ENCODE measurements around the gene CD302.
A peak's percentile ranks its signal among the peaks of the same experiment; 100 is the strongest.
"Not testable (repeated sequence)": the region's sequence is repeated elsewhere in the genome, so short reads cannot be mapped to it uniquely, and the experiment has no call there.

CD302 gene

DNA sequence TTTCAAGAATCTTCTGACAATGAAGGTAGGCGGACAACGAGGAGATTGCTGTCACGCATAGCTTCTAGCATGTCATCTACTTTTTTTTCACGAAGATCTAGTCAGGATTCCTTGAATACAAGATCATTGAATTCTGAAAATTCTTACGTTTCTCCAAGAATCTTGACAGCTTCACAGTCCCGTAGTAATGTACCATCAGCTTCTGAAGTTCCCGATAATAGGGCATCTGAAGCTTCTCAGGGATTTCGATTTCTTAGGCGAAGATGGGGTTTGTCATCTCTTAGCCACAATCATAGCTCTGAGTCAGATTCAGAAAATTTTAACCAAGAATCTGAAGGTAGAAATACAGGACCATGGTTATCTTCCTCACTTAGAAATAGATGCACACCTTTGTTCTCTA, 49.9 kb downstream of the CD302 start:
- DNase-seq (ENCODE audit: low spot score), result no peak

DNA sequence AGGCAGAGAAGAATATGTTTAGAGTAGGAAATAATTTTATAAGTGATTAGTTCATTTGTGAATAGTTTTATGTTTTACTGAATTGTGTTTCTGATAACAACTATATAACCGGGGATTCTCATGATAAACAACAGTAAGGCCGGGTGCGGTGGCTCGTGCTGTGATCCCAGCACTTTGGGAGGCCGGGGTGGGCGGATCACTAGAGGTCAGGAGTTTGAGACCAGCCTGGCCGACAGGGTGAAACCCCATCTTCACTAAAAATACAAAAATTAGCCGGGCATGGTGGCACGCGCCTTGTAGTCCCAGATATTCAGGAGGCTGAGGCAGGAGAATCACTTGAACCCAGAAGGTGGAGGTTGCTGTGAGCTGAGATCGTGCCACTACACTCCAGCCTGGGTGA, 52.8 kb downstream of the CD302 start:
- DNase-seq (ENCODE audit: low spot score), result not testable (repeated sequence)

GRCh38 chr2:159744363-159744762, 53.6 kb downstream of the CD302 start:
- DNase-seq (ENCODE audit: low spot score), result peak; percentile 76

DNA sequence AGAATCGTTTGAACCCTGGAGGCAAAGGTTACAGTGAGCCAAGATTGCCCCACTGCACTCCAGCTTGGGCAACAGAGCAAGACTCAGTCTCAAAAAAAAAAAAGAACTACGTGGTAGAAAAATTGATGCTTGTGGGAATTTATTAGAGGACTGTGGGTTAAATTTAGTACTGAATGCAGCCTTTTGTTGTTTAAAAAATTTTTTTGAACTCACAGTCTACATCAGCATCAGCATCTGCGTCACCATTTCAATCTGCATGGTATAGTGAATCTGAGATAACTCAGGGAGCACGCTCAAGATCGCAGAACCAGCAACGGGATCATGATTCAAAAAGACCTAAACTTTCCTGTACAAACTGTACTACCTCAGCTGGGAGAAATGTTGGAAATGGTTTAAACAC, 55.2 kb downstream of the CD302 start:
- DNase-seq (ENCODE audit: low spot score), result no peak

DNA sequence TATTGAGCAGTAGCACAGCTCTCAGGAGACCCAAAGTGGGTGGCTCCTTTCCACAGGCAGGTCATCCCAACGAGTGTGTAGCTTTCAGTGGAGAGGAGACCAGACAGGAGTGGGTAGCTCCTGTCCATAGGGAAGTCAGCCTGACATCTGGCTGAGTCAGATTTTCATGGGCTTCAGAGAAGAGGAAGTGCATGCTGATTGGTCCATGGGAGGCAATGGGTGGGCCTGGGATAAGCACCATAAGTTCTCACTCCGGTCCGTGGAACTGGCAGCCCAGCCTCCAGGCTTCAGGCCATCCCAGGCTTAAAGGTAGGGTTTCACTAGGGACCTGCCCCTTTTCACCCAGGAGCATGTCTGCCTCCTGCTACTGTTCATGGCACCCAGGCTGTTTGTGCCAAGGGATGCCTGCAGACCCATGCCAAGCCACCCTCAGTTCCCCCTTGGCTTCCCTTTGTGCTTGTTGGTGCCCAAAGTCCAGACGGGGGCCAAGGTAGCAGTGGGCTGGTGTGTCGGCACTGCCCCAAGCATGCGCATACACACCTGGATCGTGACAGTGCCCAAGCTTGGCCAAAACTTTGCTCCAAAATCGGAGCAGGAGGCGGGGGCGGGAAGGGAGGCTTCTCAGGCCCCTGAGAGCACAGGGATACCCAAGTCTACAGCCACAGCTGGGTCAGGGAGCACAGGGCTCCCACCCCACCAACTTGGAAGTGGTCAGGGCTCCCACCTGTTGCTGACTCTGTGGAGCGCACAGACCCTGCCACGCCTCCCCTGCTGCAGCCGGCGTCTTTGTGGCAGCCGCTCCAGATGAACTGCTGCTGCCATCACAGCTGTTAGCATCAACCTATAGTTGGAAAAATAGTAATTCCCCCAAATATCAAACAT, 59.3 kb downstream of the CD302 start:
- peak; percentile 12 for DNase-seq (ENCODE audit: low spot score)

- no peak for DNase-seq (ENCODE audit: low spot score)
Observed at GRCh38 chr2:159737917-159738296, 60.1 kb downstream of the CD302 start.

DNA sequence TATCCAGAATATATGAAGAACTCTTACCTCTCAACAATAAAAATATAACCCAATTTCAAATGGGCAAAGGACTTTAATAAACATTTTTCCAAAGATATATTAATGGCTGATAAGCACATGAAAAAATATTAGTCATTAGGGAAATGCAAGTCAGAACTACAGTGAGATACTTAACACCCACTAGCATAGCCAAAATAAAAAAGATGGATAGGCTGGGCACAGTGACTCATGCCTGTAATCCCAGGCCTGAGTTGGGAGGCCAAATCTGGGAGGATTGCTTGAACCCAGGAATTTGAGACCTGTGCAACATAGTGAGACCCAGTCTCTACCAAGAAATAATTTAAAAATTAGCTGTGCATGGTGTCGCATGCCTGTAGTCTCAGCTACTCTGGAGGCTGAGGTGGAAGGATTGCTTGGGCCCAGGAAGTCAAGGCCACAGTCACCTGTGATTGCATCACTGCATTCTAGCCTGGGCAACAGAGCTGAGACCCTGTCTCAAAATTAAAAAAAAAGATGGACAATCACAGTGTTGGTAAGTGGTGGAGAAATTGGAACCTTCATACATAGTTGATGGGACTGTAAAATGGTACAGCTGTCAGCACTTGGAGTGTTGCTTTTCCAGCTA, 60.6 kb downstream of the CD302 start:
- DNase-seq (ENCODE audit: low spot score), result no peak

DNA sequence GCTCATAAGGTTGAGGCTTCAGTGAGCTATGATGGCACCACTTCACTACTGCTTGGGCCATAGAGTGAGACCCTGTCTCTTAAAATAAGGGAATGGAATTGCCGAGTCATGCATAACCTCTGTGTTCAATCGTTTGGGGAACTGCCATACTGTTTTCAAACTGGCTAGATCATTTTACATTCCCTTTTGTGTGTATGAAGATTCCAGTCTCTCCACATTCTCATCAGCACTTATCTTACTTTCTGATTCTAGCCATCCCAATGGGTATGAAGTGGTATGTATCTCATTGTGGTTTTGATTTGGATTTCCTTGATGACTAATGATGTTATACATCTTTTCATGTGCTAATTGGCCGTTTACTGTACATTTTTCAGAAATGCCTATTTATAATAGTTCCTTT, 62.0 kb downstream of the CD302 start:
- no peak for DNase-seq (ENCODE audit: low spot score)

DNA sequence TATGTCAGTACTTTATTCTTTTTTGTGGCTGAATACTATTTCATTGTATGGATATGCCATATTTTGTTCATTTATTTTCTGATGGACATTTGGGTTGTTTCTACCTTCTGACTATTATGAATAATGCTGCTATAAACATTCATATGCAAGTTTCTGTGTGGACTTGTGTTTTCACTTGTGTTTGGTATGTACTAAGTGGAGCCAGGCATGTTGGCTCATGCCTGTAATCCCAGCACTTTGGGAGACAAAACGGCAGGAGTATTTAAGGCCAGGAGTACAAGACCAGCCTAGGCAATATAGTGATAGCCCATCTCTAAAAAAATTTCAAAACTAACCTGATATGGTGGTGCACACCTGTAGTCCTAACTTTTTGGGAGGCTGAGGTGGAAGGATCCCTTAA, 62.4 kb downstream of the CD302 start:
- DNase-seq (ENCODE audit: low spot score), result no peak

DNA sequence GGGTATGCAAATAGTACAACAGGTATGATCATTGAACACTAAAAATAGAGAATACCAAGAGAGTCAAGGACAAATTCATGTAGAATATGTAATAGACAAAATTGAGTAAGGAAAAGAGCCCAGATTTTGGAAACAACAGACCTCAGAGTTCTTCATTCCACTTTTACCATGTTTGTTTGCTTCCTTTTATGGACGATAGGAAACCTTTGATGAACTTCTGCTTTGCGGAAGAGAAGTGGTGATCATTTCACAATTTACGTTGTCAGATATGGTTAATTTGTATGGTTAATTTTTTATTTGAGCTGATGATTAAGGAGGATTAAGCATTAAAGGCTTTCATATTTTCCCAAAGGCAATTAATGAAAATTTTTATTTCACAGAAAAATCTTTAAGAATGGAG, 69.4 kb downstream of the CD302 start:
- DNase-seq (ENCODE audit: low spot score), result no peak

GRCh38 chr2:159725713-159726112, 72.3 kb downstream of the CD302 start:
- DNase-seq (ENCODE audit: low spot score), result no peak

GRCh38 chr2:159724795-159725572, 73.0 kb downstream of the CD302 start:
- DNase-seq (ENCODE audit: low spot score), result not testable (repeated sequence)

DNA sequence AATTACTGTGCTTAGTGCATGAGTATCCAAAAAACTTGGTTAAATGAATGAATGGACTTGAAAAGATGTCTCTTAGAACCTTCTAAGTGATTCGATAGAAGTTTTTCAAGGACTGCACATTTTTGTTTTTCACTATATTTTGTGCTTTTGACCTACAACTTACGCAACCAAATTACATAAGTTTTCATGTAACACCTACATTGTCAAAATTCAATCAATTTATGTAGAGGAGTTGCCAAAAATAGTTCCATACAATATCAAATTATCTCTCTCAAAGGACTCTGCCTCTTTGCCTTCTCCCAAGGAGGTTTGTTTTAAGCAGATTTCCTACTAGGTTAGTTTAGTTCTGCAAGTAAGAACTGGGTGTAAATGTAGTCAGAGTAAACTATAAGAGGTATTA, 75.4 kb downstream of the CD302 start:
- no peak for DNase-seq (ENCODE audit: low spot score)

GRCh38 chr2:159720676-159721075, 77.3 kb downstream of the CD302 start:
- DNase-seq (ENCODE audit: low spot score), result no peak
